Middle frontal gyrus (tissue), 1 donor: ENCODE data around the gene LDLRAP1.
"Not testable (repeated sequence)": the region's sequence is repeated elsewhere in the genome, so short reads cannot be mapped to it uniquely, and the experiment has no call there.

Source experiments
- DNase-seq: peaks from one replicate; pipeline ENCODE4 v3.0.0-alpha.2; 2015; ENCODE audit warnings: low spot score; ENCODE audit errors: extremely low spot score

Gene LDLRAP1

DNA sequence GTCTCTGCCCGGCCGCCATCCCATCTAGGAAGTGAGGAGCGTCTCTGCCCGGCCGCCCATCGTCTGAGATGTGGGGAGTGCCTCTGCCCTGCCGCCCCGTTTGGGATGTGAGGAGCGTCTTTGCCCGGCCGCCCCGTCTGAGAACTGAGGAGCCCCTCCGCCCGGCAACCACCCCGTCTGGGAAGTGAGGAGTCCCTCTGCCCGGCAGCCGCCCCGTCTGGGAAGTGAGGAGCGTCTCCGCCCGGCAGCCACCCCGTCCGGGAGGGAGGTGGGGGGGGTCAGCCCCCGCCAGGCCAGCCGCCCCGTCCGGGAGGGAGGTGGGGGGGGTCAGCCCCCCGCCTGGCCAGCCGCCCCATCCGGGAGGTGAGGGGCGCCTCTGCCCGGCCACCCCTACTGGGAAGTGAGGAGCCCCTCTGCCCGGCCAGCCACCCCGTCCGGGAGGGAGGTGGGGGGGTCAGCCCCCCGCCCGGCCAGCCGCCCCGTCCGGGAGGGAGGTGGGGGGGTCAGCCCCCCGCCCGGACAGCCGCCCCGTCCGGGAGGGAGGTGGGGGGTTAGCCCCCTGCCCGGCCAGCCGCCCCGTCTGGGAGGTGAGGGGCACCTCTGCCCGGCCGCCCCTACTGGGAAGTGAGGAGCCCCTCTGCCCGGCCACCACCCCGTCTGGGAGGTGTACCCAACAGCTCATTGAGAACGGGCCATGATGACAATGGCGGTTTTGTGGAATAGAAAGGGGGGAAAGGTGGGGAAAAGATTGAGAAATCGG lies 60.6 kb downstream of the LDLRAP1 start:
- DNase-seq: not testable (repeated sequence)

DNA sequence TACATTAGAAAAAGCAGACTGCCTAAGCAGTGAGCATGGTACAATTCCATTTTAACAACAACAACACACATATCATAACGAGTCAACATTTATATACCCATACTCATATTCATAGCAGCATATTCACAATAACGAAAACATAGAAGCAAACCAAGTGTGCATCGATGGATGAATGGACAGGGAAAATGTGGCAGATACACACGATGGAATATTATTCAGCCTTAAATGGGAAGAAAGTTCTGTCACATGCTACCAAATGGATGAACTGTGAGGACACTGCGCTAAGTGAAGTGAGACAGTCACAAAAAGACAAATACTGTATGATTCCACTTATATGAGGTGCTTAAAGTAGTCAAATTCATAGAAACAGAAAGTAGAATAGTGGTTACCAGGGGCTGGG lies 63.7 kb downstream of the LDLRAP1 start:
- no peak for DNase-seq

DNA sequence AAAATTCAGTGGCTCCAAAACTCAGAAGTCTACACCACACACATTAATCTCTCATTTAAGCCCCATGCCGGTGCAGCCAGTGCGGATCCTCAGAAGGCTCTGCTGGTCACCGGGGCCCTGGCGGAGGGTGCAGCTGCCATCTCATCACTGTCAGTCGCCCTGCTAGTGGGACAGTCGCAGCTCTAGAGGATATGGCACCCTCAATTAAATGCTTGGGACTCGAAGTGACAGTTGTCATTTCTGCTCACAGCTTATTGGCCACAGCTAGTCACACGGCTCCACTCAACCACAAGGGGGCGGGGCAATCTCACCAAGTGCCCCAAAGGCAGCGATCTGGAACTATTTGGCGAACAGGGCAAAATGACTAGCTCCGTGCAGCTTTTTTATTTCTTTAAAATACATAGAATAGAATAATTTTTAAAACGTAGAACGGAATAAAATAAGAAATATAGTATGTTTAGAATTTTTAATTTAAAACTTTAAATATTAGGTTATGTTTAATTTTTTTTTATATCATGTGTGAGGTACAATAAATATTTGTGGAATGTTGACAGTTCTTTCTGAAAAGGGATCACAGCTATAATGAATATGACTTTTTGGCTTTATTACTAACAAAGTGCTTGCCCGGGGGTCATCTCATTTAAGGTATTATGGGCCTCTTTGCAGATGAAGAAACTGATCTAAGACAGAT lies 65.2 kb downstream of the LDLRAP1 start:
- DNase-seq: peak; percentile 67

DNA sequence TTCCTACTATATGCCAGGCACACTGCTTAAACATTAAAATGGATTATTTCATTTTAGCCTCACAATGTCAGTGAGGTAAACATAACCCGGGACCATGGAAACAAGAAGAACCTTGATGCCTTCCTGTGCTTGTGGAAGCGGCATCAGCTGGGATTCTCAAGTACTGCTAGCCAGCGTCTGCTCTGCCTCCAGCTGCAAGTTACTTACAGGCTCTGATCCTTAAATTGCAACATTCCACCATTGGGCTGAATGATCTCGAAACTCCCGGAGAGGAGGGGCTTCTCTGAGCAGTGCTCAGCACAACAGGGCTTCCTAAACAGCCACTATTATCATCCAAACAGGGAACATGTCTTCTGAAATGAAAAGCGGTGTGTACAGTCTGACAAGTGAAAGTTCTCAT lies 66.5 kb downstream of the LDLRAP1 start:
- DNase-seq: no peak

DNA sequence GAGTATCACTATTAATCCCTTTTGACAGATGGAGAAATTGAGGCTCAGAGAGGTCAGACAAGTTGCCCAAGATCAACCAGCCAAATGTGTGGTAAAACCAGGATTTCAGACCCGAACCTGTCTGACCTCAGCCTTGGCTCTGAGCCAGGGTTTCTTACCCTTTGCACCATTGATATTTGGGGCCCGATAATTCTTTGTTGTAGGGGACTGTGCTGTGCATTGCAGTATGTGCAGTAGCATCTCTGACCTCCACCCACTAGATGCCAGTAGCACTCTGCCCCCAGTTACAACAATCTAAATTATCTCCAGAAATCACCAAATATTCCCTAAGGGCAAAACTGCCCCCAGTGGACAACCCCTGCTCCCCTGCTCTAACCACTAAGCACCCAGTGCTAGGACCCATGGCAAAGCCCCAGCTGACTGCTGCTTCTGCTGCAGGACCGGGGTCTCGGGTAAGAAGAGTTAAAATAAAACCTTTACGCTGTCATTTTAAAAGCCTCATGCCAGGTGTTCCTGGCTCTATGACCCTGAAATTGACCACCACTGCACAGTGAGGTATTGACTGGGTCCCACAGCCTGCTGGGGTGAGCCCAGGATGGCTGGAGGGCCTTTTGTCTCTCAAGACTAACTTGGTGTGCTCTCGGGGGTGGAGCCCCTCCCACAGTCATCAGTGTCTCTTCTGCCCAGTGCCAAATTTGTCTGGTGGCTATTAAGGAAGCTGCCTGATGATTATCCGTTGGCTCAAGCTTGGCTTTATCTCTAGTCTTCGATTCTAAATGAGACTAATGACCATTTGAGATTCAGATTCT lies 67.6 kb downstream of the LDLRAP1 start:
- no peak for DNase-seq

DNA sequence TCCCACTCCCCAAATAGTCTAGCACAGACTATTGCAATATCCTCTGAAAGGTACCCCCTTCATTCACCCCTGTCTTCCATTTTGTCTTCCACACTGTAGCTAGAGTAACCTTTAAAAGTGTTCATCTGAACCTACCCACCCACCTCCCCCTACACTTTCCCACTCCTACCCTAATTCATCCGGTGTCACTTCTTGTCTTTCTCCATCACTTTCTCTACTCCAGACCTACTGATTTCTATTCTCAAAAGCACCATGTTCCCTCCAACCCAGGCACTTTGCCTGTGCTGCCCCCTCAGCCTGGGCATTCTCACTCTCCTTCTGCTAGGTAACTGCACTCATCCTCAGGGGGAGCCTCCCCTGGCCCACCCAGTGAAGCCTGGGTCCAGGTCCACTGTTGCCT lies 68.4 kb downstream of the LDLRAP1 start:
- DNase-seq: no peak

DNA sequence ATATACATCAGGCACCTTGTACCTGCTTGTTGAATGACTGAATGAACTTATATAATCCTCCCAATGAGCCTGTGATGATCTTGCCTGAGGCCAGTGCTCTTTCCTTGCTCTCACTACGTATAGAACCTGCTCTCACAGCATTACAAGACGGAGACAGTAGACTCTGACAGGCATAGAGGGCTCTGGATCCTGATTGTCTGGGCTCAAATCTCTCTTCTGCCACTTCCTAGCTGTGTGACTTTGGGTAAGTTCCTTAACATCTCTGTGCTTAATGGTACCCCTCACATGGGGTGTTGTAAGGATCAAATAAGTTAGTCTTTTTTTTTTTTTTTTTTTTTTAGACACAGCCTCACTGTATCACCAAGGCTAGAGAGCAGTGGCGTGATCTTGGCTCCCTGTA lies 69.0 kb downstream of the LDLRAP1 start:
- DNase-seq: no peak

DNA sequence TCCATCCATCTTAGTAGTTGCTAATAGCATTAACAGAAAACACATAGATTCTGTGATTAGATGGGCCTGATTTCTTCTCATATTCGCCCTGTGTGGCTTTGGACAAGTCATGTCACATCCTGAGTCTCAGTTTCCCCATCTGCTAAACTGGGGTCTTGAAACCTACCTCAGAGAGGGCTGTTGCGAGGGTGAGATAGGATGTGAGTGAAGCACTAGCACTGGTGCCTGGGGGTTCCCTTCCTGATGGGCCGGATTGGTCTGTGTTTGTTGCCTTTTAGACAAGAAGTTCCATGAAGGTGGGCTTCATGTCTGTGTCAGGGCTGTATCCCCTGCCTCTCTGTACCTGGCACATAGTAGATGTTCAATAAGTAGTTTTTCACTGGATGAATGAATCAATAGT lies 69.7 kb downstream of the LDLRAP1 start:
- DNase-seq: no peak

DNA sequence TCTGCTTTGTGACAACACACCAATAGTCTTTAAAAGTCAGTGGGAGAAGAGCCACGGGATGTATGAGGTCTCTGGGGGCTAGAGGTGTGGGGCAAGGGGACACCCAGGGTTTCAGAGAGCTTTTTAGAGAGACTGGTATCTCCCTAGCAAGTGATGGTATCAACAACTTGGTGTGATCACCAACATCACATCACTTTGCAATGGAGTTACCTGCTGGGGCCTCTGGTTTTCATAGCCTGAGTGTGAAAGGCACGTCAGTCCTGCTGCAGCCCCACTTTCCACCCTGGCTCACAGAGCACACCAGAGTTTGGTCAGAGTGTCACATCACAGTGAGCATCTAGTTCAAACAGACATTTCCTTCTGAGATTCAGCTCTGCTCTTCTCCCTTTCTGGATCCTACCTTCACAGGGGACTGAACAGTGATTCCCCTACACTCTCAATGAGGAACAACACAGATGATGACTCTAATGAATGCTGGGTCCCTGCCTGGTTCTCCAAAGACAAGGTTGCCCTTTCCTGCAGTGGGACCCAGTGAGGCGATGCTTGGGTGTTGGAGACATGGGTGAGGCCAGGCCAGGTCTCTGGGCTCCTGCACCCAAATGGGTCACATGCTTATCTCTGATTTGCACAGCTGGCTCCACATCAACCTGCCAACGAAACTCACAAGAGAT lies 71.2 kb downstream of the LDLRAP1 start:
- no peak for DNase-seq

DNA sequence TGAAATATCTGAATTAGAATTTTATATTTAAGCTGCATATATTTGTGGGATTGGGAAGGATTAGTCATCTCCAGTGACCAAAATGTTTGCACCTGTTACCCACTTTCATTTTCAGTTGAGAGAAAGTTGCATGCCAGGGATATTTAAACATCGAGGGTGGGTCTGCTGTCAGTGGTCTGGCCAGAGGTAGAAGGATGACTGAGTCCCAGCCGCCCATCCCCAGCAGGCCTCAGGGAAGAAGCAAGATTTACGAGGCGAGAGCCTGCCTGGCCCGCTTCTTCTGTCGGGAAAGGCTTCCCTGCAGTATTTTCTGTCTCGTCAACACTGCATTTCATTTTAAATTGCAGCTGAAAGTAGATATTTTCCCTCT lies 71.8 kb downstream of the LDLRAP1 start:
- DNase-seq: no peak

DNA sequence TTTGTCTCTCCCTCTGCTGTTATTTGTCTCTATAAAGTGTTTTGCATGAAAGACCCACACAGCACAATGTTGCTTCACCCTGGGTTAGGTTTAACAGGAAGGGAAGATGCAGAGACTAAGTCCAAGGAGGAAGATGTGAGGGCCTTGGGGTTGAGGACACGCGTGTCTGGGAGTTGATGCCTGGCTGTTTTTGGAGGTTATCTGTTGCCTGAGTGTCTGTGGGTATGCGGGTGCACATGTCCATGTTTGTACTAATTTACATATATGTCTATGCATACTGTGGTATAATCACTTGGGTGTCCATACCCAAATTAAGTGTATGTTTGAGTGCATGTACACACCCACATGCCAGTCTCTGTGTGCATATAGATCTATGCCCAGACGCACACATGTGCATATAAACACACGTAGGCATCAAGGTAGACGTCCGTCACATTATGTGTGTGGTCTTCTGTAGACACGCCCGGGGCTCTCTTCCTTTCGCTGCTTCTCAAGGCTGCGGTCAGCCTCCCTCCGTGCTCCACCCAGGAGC lies 72.2 kb downstream of the LDLRAP1 start:
- no peak for DNase-seq

DNA sequence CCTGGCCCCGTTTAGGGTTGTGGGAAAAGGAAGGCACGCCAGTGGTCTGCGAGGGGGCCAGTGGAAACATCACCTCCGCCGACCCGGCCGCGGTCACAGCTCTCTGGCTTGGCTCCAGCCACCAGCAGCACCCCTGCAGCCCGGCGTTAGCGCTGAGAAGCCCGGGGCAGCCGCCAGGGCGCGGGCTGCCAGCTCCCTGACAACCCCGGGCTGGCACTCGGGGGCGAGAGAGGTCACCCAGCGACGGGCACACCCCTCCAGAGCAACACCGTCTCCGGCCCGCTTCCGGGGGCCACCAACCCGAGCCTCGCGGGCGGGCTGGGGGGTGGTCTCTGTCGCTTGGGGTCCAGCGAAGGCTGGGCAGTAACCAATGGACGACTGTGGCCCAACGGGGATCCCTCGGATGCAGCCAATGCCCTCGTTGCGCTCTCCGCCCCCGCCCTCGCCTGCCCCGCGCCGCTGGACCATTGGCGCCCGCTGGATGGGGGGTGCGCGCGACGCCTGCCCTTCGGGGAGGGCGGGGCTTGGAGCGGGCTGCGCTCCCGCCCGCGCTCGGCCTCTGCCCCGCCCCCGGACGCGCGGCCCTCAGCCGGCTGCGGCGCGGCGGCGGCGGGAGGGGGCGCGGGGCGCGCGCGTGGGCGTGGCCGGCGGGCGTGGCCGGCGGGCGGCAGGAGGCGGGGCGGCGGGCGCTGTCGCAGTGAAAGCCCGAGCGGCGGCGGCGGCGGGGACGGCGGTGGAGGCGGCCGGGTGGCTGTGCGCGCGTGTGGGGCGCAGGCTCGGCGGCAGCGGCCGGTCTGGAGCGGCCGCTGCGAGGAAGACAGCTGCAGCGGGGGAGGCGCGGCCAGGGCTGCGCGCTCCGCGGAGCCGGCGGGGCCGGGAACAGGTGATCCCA lies 72.9 kb downstream of the LDLRAP1 start, which contains the start of gene MAN1C1:
Gene MAN1C1, plus strand, starts transcription at position 697 of the 892 bp plus-strand sequence. CDS start 1,007 bp downstream, outside the sequence.
- DNase-seq: peak; percentile 82

DNA sequence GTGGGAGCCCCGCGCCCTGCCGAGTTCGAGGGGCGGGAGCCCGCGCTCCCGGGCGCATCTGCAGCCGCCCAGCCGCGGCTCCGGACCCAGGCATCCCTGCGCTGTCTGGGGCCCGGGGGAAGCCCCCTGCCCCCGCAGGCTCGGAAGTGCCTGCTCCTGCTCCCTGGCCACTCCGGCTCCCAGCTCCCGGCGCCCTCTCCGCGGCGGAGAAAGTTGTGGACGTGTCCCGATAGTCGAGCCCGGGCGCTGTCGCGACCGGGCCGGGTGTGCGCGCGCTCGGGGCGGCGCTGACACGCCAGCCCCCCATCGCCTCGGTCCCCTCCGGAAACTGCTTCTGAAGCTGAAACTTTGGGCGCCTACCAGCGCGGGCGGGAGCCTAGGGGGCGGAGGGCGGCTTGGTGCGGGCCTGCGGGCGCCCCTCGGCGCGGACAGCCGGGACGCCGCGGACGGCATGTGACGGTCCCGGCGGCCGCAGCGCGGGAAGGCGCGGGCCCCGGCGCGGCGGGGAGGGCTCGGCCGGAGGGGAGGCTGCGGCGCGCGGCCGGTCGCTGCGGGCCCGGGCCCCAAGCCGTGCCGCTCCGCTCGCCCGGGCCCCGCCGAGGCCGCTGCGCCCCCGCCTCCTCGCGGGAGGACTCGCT lies 73.7 kb downstream of the LDLRAP1 start:
- no peak for DNase-seq

DNA sequence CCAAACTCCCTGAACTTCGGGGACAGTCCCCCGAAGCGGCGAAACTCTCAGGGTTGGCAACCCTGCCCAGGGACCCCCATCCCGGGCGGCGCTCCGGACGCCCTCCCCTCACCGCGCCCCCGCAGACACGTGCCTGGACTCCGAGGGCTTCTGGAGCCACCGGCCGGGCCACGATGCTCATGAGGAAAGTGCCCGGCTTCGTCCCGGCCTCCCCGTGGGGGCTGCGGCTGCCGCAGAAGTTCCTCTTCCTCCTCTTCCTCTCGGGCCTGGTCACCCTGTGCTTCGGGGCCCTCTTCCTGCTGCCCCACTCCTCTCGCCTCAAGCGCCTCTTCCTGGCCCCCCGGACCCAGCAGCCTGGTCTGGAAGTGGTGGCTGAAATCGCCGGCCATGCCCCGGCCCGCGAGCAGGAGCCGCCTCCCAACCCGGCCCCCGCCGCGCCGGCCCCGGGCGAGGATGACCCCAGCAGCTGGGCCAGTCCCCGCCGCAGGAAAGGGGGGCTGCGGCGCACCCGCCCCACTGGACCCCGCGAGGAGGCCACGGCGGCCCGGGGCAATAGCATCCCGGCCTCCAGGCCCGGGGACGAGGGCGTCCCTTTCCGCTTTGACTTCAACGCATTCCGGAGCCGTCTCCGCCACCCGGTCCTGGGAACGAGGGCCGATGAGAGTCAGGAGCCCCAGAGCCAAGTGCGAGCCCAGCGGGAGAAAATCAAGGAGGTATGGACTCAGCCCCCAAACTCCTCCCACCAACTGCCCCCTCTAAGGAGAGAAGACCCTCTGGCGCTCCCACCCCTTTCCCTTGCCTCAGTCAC lies 74.4 kb downstream of the LDLRAP1 start:
- DNase-seq: no peak

DNA sequence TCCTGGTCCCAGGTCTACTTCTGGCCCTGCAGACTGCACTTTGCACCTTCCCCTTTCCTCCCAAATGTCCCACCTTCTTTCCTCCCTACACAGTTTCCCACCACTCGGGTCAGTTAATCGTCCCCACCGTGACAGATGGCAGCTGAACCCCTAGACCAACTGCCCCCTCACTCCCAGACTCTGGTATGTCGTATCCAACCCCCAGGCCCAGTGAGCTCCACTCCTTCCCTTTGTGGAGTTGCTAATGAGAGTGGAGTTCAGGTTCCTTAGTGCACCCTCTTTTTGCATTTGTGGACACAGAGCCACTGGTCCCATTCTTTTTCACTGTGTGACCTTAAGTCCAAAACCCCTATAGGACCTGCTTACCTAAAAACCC lies 75.0 kb downstream of the LDLRAP1 start:
- DNase-seq: no peak
